ENCODE measurements around the gene KAZN. TPM values are rescaled to one million over a fixed set of nuclear protein-coding genes. Genes with fewer than 3 reads are reported as not detected.

KAZN gene
- total RNA-seq, 1 experiment from 2014 or later, result 15.6 TPM

GRCh38 chr1:14940285-14940870 lies 341.9 kb downstream of the KAZN start:
- Histone ChIP-seq H3K9me2 (ENCODE audit: insufficient read depth) (no peaks in the 10 kb centered on the region), H3K79me2 (ENCODE audit: low read depth) (no peaks in the 10 kb centered on the region), H3K4me1 (replicated peaks; ENCODE audit: insufficient read depth) (no peaks in the 10 kb centered on the region), H2AFZ (no peak overlapping the region), H3F3A (ENCODE audit: insufficient read depth, low read depth) (no peaks in the 10 kb centered on the region), H4K20me1 (ENCODE audit: insufficient read depth) (no peaks in the 10 kb centered on the region), H3K4me3 (no peak overlapping the region), H3K27ac (no peak overlapping the region), H3K9me3 (ENCODE audit: insufficient read depth, low read depth) (no peaks in the 10 kb centered on the region), H3K4me2 (no peak overlapping the region), H3K27me3 (ENCODE audit: insufficient read depth, low read depth) (no peaks in the 10 kb centered on the region), H3K36me3 (ENCODE audit: low read depth) (no peaks in the 10 kb centered on the region)
- no TSS peak for BruUV-seq (replicated peaks)
- TF ChIP-seq EZH2 (IDR thresholded peaks at IDR 0.05; ENCODE audit: low read depth) (no peak), CTCF (conservative IDR thresholded peaks at IDR 0.05) (no peak)
- intact Hi-C loops (cut with micrococcal nuclease; ENCODE audit: unreplicated experiment), result no loop called here
- POLR2A ChIA-PET (ENCODE audit: unreplicated experiment), result no interaction called here
- DNase-seq, result no peak
- CTCF ChIA-PET, result no interaction called here

GRCh38 chr1:14941864-14942263 lies 343.4 kb downstream of the KAZN start:
- ChIA-PET POLR2A (ENCODE audit: unreplicated experiment) (no interaction called here), CTCF (no interaction called here)
- Histone ChIP-seq H3F3A (ENCODE audit: insufficient read depth, low read depth) (no peaks in the 10 kb centered on the region), H3K9me3 (ENCODE audit: insufficient read depth, low read depth) (no peaks in the 10 kb centered on the region), H3K4me2 (no peak overlapping the region), H2AFZ (no peak overlapping the region), H3K79me2 (ENCODE audit: low read depth) (no peaks in the 10 kb centered on the region), H3K36me3 (ENCODE audit: low read depth) (no peaks in the 10 kb centered on the region), H3K27me3 (ENCODE audit: insufficient read depth, low read depth) (no peaks in the 10 kb centered on the region), H3K4me3 (no peak overlapping the region), H3K27ac (no peak overlapping the region), H4K20me1 (ENCODE audit: insufficient read depth) (no peaks in the 10 kb centered on the region), H3K4me1 (replicated peaks; ENCODE audit: insufficient read depth) (no peaks in the 10 kb centered on the region), H3K9me2 (ENCODE audit: insufficient read depth) (no peaks in the 10 kb centered on the region)
- no peak for DNase-seq
- no TSS peak for BruUV-seq (replicated peaks)
- TF ChIP-seq EZH2 (IDR thresholded peaks at IDR 0.05; ENCODE audit: low read depth), result no peak
- TF ChIP-seq CTCF (conservative IDR thresholded peaks at IDR 0.05), result no peak
- intact Hi-C loops (cut with micrococcal nuclease; ENCODE audit: unreplicated experiment), result no loop called here

GRCh38 chr1:14944471-14944985 lies 346.0 kb downstream of the KAZN start:
- Histone ChIP-seq H3K4me1 (replicated peaks; ENCODE audit: insufficient read depth) (no peaks in the 10 kb centered on the region), H2AFZ (no peak overlapping the region), H3K9me3 (ENCODE audit: insufficient read depth, low read depth) (no peaks in the 10 kb centered on the region), H3F3A (ENCODE audit: insufficient read depth, low read depth) (no peaks in the 10 kb centered on the region), H3K27me3 (ENCODE audit: insufficient read depth, low read depth) (no peaks in the 10 kb centered on the region), H3K36me3 (ENCODE audit: low read depth) (no peaks in the 10 kb centered on the region), H3K4me3 (no peak overlapping the region), H3K79me2 (ENCODE audit: low read depth) (no peaks in the 10 kb centered on the region), H3K4me2 (no peak overlapping the region), H3K27ac (no peak overlapping the region), H4K20me1 (ENCODE audit: insufficient read depth) (no peaks in the 10 kb centered on the region), H3K9me2 (ENCODE audit: insufficient read depth) (no peaks in the 10 kb centered on the region)
- TF ChIP-seq CTCF (conservative IDR thresholded peaks at IDR 0.05) (no peak), EZH2 (IDR thresholded peaks at IDR 0.05; ENCODE audit: low read depth) (no peak)
- CTCF ChIA-PET, result no interaction called here
- intact Hi-C loops (cut with micrococcal nuclease; ENCODE audit: unreplicated experiment), result no loop called here
- DNase-seq, result no peak
- no TSS peak for BruUV-seq (replicated peaks)
- POLR2A ChIA-PET (ENCODE audit: unreplicated experiment), result no interaction called here
